ENCODE data around the gene PYCR2. TPM values are rescaled to one million over a fixed set of nuclear protein-coding genes. Genes with fewer than 3 reads are reported as not detected.

Gene PYCR2
- total RNA-seq, 4 donors from 2014 or later, result 31.9 to 50.3 (median 42.5) TPM

DNA sequence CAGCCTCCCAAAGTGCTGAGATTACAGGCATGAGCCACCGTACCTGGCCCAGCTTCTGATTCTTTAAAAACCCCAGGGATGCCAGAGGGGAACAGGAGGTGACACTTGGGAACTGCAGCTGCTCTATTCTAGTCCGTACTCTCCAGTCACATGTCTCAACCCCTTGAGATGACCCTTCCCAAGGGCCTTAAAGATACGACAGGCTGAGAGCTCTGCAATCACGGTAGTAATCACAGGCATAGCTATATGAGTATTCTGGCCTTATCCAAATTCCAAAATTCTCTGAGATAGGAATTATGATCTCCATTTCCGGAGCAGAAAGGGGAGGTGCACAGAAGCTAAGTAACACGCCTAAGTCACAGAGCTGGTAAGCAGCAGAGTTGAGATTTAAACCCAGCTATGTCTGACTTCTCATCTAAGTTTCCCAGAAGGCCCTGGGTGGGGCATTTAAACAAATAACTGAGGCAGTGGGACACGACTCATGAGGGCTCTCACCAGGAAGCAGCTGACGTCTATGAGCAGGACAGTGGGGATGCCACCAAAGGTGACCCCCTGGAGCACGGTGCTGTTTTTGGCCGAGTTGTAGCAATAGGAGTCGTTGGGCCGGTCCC lies 47.0 kb downstream of the PYCR2 start:
- ATAC-seq (no peak), DNase-seq (no peak)
- peaks cover 0 to 25% of the 10 kb centered on the region in 2 donors for H3K36me3 ChIP-seq
- H3K4me1 ChIP-seq, result peaks cover 49 to 55% of the 10 kb centered on the region in 2 donors
- H3K9me3 ChIP-seq, result no peaks in the 10 kb centered on the region
- H3K27me3 ChIP-seq, result no peaks in the 10 kb centered on the region
- intact Hi-C loops (cut with DNase I; ENCODE audit: low total_unique reads), result loop anchor here (5.0 kb wide), 3 partner anchors 35 to 225 kb away; partner anchors contain the start of gene ENAH
- TF ChIP-seq POLR2A (IDR thresholded peaks at IDR 0.05), result no peak
- TF ChIP-seq, protein P1, sequence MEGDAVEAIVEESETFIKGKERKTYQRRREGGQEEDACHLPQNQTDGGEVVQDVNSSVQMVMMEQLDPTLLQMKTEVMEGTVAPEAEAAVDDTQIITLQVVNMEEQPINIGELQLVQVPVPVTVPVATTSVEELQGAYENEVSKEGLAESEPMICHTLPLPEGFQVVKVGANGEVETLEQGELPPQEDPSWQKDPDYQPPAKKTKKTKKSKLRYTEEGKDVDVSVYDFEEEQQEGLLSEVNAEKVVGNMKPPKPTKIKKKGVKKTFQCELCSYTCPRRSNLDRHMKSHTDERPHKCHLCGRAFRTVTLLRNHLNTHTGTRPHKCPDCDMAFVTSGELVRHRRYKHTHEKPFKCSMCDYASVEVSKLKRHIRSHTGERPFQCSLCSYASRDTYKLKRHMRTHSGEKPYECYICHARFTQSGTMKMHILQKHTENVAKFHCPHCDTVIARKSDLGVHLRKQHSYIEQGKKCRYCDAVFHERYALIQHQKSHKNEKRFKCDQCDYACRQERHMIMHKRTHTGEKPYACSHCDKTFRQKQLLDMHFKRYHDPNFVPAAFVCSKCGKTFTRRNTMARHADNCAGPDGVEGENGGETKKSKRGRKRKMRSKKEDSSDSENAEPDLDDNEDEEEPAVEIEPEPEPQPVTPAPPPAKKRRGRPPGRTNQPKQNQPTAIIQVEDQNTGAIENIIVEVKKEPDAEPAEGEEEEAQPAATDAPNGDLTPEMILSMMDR (IDR thresholded peaks at IDR 0.05 in 4 of 5, conservative IDR thresholded peaks at IDR 0.05 in 1 of 5), result no peak
- in situ Hi-C loops (cut with MboI; ENCODE audit: low sequenced_read_pairs in 4 of 4), result no loop called here
- H3K27ac ChIP-seq, result peak overlapping the region; percentile 86 to 98 (median 89)
- H3K4me3 ChIP-seq, result no peak overlapping the region

DNA sequence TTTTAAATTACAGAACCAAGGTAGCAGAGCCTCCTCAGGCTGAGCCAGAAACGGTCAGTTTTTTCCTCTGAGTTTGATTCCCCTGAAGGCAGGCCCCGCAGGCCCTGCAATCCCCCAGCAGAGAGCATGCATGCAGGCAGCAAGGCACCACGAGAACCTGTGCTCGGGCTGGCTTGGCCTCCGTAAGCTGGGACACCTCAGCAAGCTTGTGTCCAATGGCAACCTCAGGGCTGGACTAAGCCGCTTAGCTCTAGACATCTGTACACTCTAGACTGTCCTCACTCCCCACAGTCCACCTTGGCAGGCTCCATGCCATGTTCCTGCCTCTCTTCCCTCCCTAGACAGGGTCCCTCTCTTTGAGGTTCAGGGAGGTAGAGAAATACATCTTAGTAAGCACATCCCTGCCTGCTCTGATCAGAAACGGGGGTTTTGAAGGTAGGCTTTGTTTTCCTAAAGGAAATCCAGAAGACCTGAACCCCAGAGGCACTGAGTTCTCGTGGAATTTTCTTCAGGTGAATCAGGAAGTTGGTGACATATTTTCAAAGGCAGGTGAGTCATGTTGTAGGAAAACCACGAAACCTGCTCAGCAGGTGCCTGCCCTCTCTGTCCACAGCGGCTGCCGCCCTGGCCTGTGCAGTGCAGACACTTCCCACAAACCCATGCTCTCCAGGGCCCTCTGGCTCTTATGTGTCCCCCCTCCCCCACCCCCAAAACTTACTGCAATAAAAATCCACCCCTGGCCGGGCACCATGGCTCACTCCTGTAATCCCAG lies 48.8 kb downstream of the PYCR2 start:
- intact Hi-C loops (cut with DNase I; ENCODE audit: low total_unique reads) (loop anchor here (5.0 kb wide), 3 partner anchors 33 to 223 kb away; partner anchors contain the start of gene ENAH), in situ Hi-C loops (cut with MboI; ENCODE audit: low sequenced_read_pairs in 4 of 4) (no loop called here)
- Histone ChIP-seq H3K36me3 (peaks cover 0 to 37% of the 10 kb centered on the region in 2 donors), H3K27ac (no peak overlapping the region), H3K4me1 (peaks cover 36 to 42% of the 10 kb centered on the region in 2 donors), H3K9me3 (no peaks in the 10 kb centered on the region), H3K27me3 (no peaks in the 10 kb centered on the region), H3K4me3 (no peak overlapping the region)
- TF ChIP-seq, protein P1 (IDR thresholded peaks at IDR 0.05 in 4 of 5, conservative IDR thresholded peaks at IDR 0.05 in 1 of 5), result no peak
- TF ChIP-seq POLR2A (IDR thresholded peaks at IDR 0.05), result no peak
- no peak for ATAC-seq
- no peak for DNase-seq

DNA sequence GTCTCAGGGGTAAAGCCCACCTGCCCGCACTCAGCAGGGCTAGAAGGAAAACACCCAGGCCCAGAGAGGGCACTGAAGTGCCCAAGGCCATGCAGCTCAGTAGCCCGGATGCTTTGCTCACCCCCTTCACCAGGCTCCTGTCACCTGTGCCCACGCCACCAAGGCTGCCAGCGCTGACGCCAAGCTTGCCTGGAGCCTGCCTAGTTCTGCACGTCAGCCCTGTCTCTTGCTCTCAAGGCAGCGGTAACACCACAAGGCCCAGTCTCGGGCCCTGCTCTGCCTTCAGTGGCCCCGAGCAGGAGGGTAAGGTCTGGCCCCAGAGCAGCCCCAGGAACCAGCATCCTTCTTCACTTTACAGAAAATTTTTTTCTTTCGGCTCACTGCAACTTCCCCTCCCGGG lies 49.6 kb downstream of the PYCR2 start:
- no peak for DNase-seq
- Histone ChIP-seq H3K9me3 (no peaks in the 10 kb centered on the region), H3K4me1 (peaks cover 28 to 34% of the 10 kb centered on the region in 2 donors), H3K4me3 (no peak overlapping the region), H3K36me3 (peaks cover 0 to 41% of the 10 kb centered on the region in 2 donors), H3K27me3 (no peaks in the 10 kb centered on the region), H3K27ac (no peak overlapping the region)
- in situ Hi-C loops (cut with MboI; ENCODE audit: low sequenced_read_pairs in 4 of 4), result no loop called here
- intact Hi-C loops (cut with DNase I; ENCODE audit: low total_unique reads), result no loop called here
- TF ChIP-seq POLR2A (IDR thresholded peaks at IDR 0.05), result no peak
- TF ChIP-seq, protein P1 (IDR thresholded peaks at IDR 0.05 in 4 of 5, conservative IDR thresholded peaks at IDR 0.05 in 1 of 5), result no peak
- ATAC-seq, result no peak

DNA sequence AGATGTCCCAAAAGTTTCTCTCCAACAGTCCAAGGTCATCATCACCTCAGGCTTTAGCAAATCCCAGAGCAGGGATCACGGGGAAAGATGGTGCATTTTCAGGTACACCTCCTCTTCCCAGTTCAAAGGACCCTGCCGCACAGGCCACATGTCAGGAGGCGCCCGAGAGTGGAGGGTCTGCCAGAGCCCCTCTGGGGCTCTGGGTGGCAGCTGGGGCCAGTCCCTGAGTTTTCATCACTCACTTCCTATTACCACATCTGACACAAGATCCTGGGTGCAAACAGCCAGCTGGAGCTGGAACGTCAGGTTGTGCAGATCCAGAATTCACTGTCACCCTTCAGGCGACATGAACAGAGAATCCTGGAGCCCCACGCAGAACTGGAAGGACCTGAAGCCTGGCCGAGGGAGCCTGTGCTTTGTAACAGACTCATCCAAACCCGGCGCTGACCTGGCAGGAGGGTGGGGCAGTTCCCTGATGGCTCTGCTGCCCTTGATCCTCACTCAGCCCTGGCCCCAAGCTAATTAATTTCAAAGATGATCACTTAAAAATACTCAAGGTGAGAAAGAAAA lies 50.7 kb downstream of the PYCR2 start:
- ATAC-seq (no peak), DNase-seq (no peak)
- Histone ChIP-seq H3K4me1 (peaks cover 17 to 23% of the 10 kb centered on the region in 2 donors), H3K4me3 (no peak overlapping the region), H3K36me3 (peaks cover 0 to 50% of the 10 kb centered on the region in 2 donors), H3K9me3 (no peaks in the 10 kb centered on the region), H3K27me3 (no peaks in the 10 kb centered on the region), H3K27ac (no peak overlapping the region)
- no peak for TF ChIP-seq POLR2A (IDR thresholded peaks at IDR 0.05)
- TF ChIP-seq, protein P1 (IDR thresholded peaks at IDR 0.05 in 4 of 5, conservative IDR thresholded peaks at IDR 0.05 in 1 of 5), result no peak
- in situ Hi-C loops (cut with MboI; ENCODE audit: low sequenced_read_pairs in 4 of 4) (no loop called here), intact Hi-C loops (cut with DNase I; ENCODE audit: low total_unique reads) (no loop called here)
